Cardiac septum (tissue), 1 donor: ENCODE results near the gene MIEF1. TPM values are rescaled to one million over a fixed set of nuclear protein-coding genes. Genes with fewer than 3 reads are reported as not detected.

ENCODE experiments used
- DNase-seq: peaks from one replicate; pipeline ENCODE4 v3.0.0-alpha.2; 2020; ENCODE audit warnings: low spot score
- intact Hi-C: fragments of 100-400 bp; cut with DNase I; formaldehyde crosslinking; loops from one replicate; pipeline ENCODE4 v1.14.0; 2022
- total RNA-seq: library from RNA; stranded (reverse); fragmentation: NEBNext Ultra II Directional; extraction: Animal tissue kit (Norgen Biotek cat#: 25700); gene quantifications from one replicate; pipeline ENCODE4 v1.2.1, GENCODE V29; 2021
- donor health status: DM: no; HTN: no; CAD: no.

MIEF1 gene
- total RNA-seq, 1 donor from 2014 or later: 19.4 TPM

GRCh38 chr22:39469681-39470450 is 32.2 kb upstream of the MIEF1 start:
- intact Hi-C loops: no loop called here
- DNase-seq: no peak

GRCh38 chr22:39470451-39471291 is 31.4 kb upstream of the MIEF1 start:
- intact Hi-C loops: no loop called here
- DNase-seq: no peak

- intact Hi-C loops: no loop called here
- no peak for DNase-seq
These were observed 30.5 kb upstream of the MIEF1 start for GRCh38 chr22:39471381-39472141.

- DNase-seq: no peak
- intact Hi-C loops: no loop called here
These were observed 29.2 kb upstream of the MIEF1 start for GRCh38 chr22:39472570-39473556.

- DNase-seq: no peak
- intact Hi-C loops: no loop called here
These were observed 28.2 kb upstream of the MIEF1 start for GRCh38 chr22:39473851-39474250.

GRCh38 chr22:39474351-39475111 is 27.6 kb upstream of the MIEF1 start:
- DNase-seq: no peak
- intact Hi-C loops: no loop called here

- intact Hi-C loops: no loop called here
- no peak for DNase-seq
These were observed 26.8 kb upstream of the MIEF1 start for GRCh38 chr22:39475337-39475736.

GRCh38 chr22:39475902-39476301 is 26.2 kb upstream of the MIEF1 start:
- no peak for DNase-seq
- intact Hi-C loops: no loop called here

GRCh38 chr22:39476664-39477063 is 25.4 kb upstream of the MIEF1 start:
- intact Hi-C loops: no loop called here
- DNase-seq: no peak

GRCh38 chr22:39477542-39477941 is 24.5 kb upstream of the MIEF1 start:
- intact Hi-C loops: no loop called here
- DNase-seq: no peak

- intact Hi-C loops: no loop called here
- DNase-seq: no peak
These were observed 23.6 kb upstream of the MIEF1 start for GRCh38 chr22:39478441-39478850.

GRCh38 chr22:39479254-39479653 is 22.8 kb upstream of the MIEF1 start:
- intact Hi-C loops: no loop called here
- no peak for DNase-seq

GRCh38 chr22:39480557-39480956 is 21.5 kb upstream of the MIEF1 start:
- intact Hi-C loops: no loop called here
- no peak for DNase-seq

- intact Hi-C loops: no loop called here
These were observed 21.0 kb upstream of the MIEF1 start for GRCh38 chr22:39481054-39481453.

GRCh38 chr22:39481595-39481994 is 20.5 kb upstream of the MIEF1 start:
- no peak for DNase-seq
- intact Hi-C loops: no loop called here

More at GRCh38 chr22:39481054-39481453, 21.0 kb upstream of the MIEF1 start:
- DNase-seq: no peak

GRCh38 chr22:39482768-39483167 is 19.3 kb upstream of the MIEF1 start:
- DNase-seq: no peak

GRCh38 chr22:39486951-39487825 is 14.9 kb upstream of the MIEF1 start:
- no peak for DNase-seq
- intact Hi-C loops: no loop called here

More at GRCh38 chr22:39482768-39483167, 19.3 kb upstream of the MIEF1 start:
- intact Hi-C loops: no loop called here
